Fibroblast of skin of scalp (primary cell): ENCODE data around the gene NCOA1.
"Not testable (repeated sequence)": the region's sequence is repeated elsewhere in the genome, so short reads cannot be mapped to it uniquely, and the experiment has no call there.

ENCODE experiments used
- DNase-seq: peaks from one replicate; pipeline ENCODE4 v3.0.0-alpha.2; 2013

NCOA1 gene

GRCh38 chr2:24644032-24644431, 153.0 kb downstream of the NCOA1 start:
- DNase-seq = no peak

- DNase-seq = no peak
Observed at GRCh38 chr2:24650997-24651642, 160.1 kb downstream of the NCOA1 start.

GRCh38 chr2:24651643-24652003, 160.6 kb downstream of the NCOA1 start:
- no peak for DNase-seq

GRCh38 chr2:24652265-24653182, 161.5 kb downstream of the NCOA1 start:
- DNase-seq = no peak

GRCh38 chr2:24657818-24658217, 166.8 kb downstream of the NCOA1 start:
- DNase-seq = no peak

- no peak for DNase-seq
Observed at GRCh38 chr2:24658531-24659202, 167.6 kb downstream of the NCOA1 start.

- no peak for DNase-seq
Observed at GRCh38 chr2:24659862-24660261, 168.8 kb downstream of the NCOA1 start.

GRCh38 chr2:24667542-24667941, 176.5 kb downstream of the NCOA1 start:
- DNase-seq = no peak

GRCh38 chr2:24671230-24671629, 180.2 kb downstream of the NCOA1 start:
- DNase-seq = no peak

GRCh38 chr2:24672589-24672988, 181.5 kb downstream of the NCOA1 start:
- DNase-seq = no peak

- no peak for DNase-seq
Observed at GRCh38 chr2:24675338-24675737, 184.3 kb downstream of the NCOA1 start.

GRCh38 chr2:24676493-24676892, 185.4 kb downstream of the NCOA1 start:
- no peak for DNase-seq

GRCh38 chr2:24678066-24678465, 187.0 kb downstream of the NCOA1 start:
- not testable (repeated sequence) for DNase-seq

GRCh38 chr2:24680196-24680595, 189.1 kb downstream of the NCOA1 start:
- DNase-seq = no peak

- DNase-seq = no peak
Observed at GRCh38 chr2:24682304-24682703, 191.2 kb downstream of the NCOA1 start.

GRCh38 chr2:24683408-24683807, 192.4 kb downstream of the NCOA1 start:
- no peak for DNase-seq

- DNase-seq = no peak
Observed at GRCh38 chr2:24690524-24690923, 199.5 kb downstream of the NCOA1 start.

GRCh38 chr2:24691806-24692205, 200.8 kb downstream of the NCOA1 start:
- no peak for DNase-seq

GRCh38 chr2:24697792-24698191, 206.7 kb downstream of the NCOA1 start:
- DNase-seq = no peak

- DNase-seq = peak; percentile 74
Observed at GRCh38 chr2:24702800-24703199, 211.7 kb downstream of the NCOA1 start.

- DNase-seq = peak; percentile 18
Observed at GRCh38 chr2:24704692-24705091, 213.6 kb downstream of the NCOA1 start.

GRCh38 chr2:24707143-24707542, 216.1 kb downstream of the NCOA1 start:
- no peak for DNase-seq

GRCh38 chr2:24708537-24709152, 217.6 kb downstream of the NCOA1 start:
- DNase-seq = peak; percentile 41
